ENCODE data around the gene WIPI1. TPM values are rescaled to one million over a fixed set of nuclear protein-coding genes. Genes with fewer than 3 reads are reported as not detected.
"Not testable (repeated sequence)": the region's sequence is repeated elsewhere in the genome, so short reads cannot be mapped to it uniquely, and the experiment has no call there.

Gene WIPI1
- total RNA-seq, 4 donors from 2014 or later, result 34.7 to 95.7 (median 44.4) TPM

- H3K27ac ChIP-seq, result no peak overlapping the region
- no peak for DNase-seq
- no peak overlapping the region for H3K4me3 ChIP-seq
- no peaks in the 10 kb centered on the region for H3K27me3 ChIP-seq
- TF ChIP-seq CTCF (IDR thresholded peaks at IDR 0.05) (no peak), POLR2A (IDR thresholded peaks at IDR 0.05) (no peak)
- peaks cover 0 to 28% (median 0%) of the 10 kb centered on the region in 3 donors for H3K36me3 ChIP-seq
- H3K9me3 ChIP-seq, result no peaks in the 10 kb centered on the region
- H3K4me1 ChIP-seq, result no peaks in the 10 kb centered on the region
Measured at GRCh38 chr17:68418876-68419275, 38.4 kb downstream of the WIPI1 start.

GRCh38 chr17:68417317-68417716, 40.0 kb downstream of the WIPI1 start:
- H3K36me3 ChIP-seq, result peaks cover 0 to 15% (median 0%) of the 10 kb centered on the region in 3 donors
- no peak overlapping the region for H3K27ac ChIP-seq
- DNase-seq, result no peak
- H3K4me3 ChIP-seq, result no peak overlapping the region
- no peaks in the 10 kb centered on the region for H3K27me3 ChIP-seq
- no peaks in the 10 kb centered on the region for H3K4me1 ChIP-seq
- H3K9me3 ChIP-seq, result no peaks in the 10 kb centered on the region
- TF ChIP-seq CTCF (IDR thresholded peaks at IDR 0.05) (no peak), POLR2A (IDR thresholded peaks at IDR 0.05) (no peak)

- not testable (repeated sequence) for H3K27ac ChIP-seq, DNase-seq, H3K27me3 ChIP-seq, H3K36me3 ChIP-seq, H3K4me3 ChIP-seq, H3K4me1 ChIP-seq, H3K9me3 ChIP-seq
Measured at GRCh38 chr17:68414901-68415300, 42.4 kb downstream of the WIPI1 start.

GRCh38 chr17:68413597-68414560, 43.4 kb downstream of the WIPI1 start:
- peak overlapping the region; percentile 36 to 46 (median 45) for H3K4me3 ChIP-seq
- DNase-seq, result peak in 2 of 3 donors; percentile 81 to 84
- H3K27me3 ChIP-seq, H3K9me3 ChIP-seq, H3K36me3 ChIP-seq, H3K4me1 ChIP-seq: not testable (repeated sequence)
- H3K27ac ChIP-seq, result peak overlapping the region in 3 of 4 donors; percentile 19 to 58 (median 29)

GRCh38 chr17:68407656-68408055, 49.6 kb downstream of the WIPI1 start:
- DNase-seq, H3K27ac ChIP-seq, H3K4me3 ChIP-seq, H3K4me1 ChIP-seq, H3K9me3 ChIP-seq, H3K36me3 ChIP-seq, H3K27me3 ChIP-seq: not testable (repeated sequence)

GRCh38 chr17:68403837-68404236, 53.5 kb downstream of the WIPI1 start:
- H3K27ac ChIP-seq, DNase-seq, H3K4me1 ChIP-seq, H3K4me3 ChIP-seq, H3K36me3 ChIP-seq, H3K27me3 ChIP-seq, H3K9me3 ChIP-seq: not testable (repeated sequence)

- Histone ChIP-seq H3K4me1 (peaks cover 0 to 3% (median 0%) of the 10 kb centered on the region in 4 donors), H3K36me3 (no peaks in the 10 kb centered on the region), H3K27ac (no peak overlapping the region), H3K4me3 (no peak overlapping the region), H3K27me3 (no peaks in the 10 kb centered on the region), H3K9me3 (no peaks in the 10 kb centered on the region)
- TF ChIP-seq CTCF (IDR thresholded peaks at IDR 0.05) (no peak), POLR2A (IDR thresholded peaks at IDR 0.05) (no peak)
- no peak for DNase-seq
Measured at GRCh38 chr17:68403122-68403521, 54.2 kb downstream of the WIPI1 start.

Measured in Peyer's patch (tissue), 4 donors.